Mononuclear cell (primary cell): ENCODE results near the gene MCOLN1. TPM values are rescaled to one million over a fixed set of nuclear protein-coding genes. Genes with fewer than 3 reads are reported as not detected.

Experiments used
- total RNA-seq: library from RNA; depleted of rRNA; stranded (reverse); fragments of >200 nt; gene quantifications from one replicate; pipeline ENCODE4 v1.2.3, GENCODE V29; 2012

The MCOLN1 gene
- total RNA-seq, 1 donor, result 7.9 TPM

Other genes with a start within 250 kb of the MCOLN1 start
- 7.5 TPM for gene INSR, start 228.2 kb upstream of the MCOLN1 start, total RNA-seq
- 45.0 TPM for gene ARHGEF18, start 173.7 kb upstream of the MCOLN1 start, total RNA-seq
- 0.21 TPM for gene PEX11G, start 33.6 kb upstream of the MCOLN1 start, total RNA-seq
- gene ZNF358, start 6.5 kb upstream of the MCOLN1 start, total RNA-seq, result 4.0 TPM
- gene PNPLA6, start 13.1 kb downstream of the MCOLN1 start, total RNA-seq, result 54.3 TPM
- gene CAMSAP3, start 73.2 kb downstream of the MCOLN1 start, total RNA-seq, result 0.10 TPM
- gene XAB2, start 106.9 kb downstream of the MCOLN1 start, total RNA-seq, result 53.2 TPM
- gene PET100, start 107.2 kb downstream of the MCOLN1 start, total RNA-seq, result 14.3 TPM
- 0.63 TPM for gene PCP2, start 111.1 kb downstream of the MCOLN1 start, total RNA-seq
- 89.7 TPM for gene STXBP2, start 114.5 kb downstream of the MCOLN1 start, total RNA-seq
- gene RETN, start 146.4 kb downstream of the MCOLN1 start, total RNA-seq, result 47.2 TPM
- 1.8 TPM for gene MCEMP1, start 154.5 kb downstream of the MCOLN1 start, total RNA-seq
- 25.5 TPM for gene TRAPPC5, start 158.2 kb downstream of the MCOLN1 start, total RNA-seq
- gene FCER2, start 179.5 kb downstream of the MCOLN1 start, total RNA-seq, result 25.4 TPM
- 0.63 TPM for gene CLEC4G, start 209.5 kb downstream of the MCOLN1 start, total RNA-seq
- gene CD209, start 224.9 kb downstream of the MCOLN1 start, total RNA-seq, result 0.21 TPM
- not detected for gene CLEC4M, start 240.6 kb downstream of the MCOLN1 start, total RNA-seq